GM19193 (cell line): ENCODE data around the gene PCBP4.

Experiments
- POLR2A ChIP-seq: IDR thresholded peaks from 4 replicates; pipeline ENCODE4 v1.6.1; 2011; ENCODE audit not compliant: insufficient read depth, insufficient read length; ENCODE audit errors: extremely low read depth

The PCBP4 gene

DNA sequence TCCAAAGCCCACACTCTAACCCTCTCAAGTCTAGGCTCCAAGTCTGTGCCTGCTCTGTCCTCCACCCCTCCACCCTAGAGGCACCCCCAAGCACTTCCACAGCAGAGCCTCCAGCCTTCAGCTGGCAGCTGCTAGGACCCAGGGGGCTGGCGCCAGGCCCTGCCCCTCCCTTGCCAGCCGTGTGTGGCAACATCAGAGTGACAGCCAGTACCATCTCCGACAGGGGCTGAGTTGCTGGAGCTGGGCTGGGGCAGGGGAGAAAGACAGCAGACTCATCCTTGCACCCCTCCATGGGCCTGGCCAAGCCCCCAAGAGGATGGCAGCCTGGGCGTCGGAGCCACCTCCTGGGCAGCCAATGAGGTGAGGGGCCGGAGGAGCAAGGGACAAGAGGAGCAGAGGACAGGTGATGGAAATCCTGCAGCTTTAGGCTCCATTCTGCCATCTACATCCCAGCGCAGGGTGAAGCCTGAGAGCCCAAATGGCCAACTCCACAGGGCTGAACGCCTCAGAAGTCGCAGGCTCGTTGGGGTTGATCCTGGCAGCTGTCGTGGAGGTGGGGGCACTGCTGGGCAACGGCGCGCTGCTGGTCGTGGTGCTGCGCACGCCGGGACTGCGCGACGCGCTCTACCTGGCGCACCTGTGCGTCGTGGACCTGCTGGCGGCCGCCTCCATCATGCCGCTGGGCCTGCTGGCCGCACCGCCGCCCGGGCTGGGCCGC lies 11.9 kb downstream of the PCBP4 start, which contains the start of gene GPR62:
Gene GPR62, plus strand, starts transcription at position 207 of the 718 bp plus-strand sequence. Its CDS starts 272 bp downstream, at position 479.
- TF ChIP-seq POLR2A: no peak

DNA sequence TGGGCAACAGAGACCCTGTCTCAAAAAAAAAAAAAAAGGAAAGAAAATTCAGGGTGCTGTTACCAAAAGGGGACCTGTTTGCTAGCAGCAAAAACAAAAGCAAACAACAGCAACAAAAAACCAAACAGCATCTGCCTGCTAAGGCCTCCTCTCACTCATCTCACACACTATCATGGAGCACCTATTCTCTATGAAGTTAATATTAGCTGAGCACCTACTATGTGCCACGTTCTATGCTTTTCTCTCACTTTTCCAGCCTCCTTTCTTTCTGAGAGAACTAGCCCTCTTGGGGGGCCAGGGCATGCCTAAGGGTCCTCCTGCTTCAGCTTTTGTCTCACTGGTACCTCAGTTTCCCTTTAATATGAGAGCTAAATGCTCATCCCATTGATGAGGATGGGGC lies 12.5 kb downstream of the PCBP4 start:
- TF ChIP-seq POLR2A: no peak

DNA sequence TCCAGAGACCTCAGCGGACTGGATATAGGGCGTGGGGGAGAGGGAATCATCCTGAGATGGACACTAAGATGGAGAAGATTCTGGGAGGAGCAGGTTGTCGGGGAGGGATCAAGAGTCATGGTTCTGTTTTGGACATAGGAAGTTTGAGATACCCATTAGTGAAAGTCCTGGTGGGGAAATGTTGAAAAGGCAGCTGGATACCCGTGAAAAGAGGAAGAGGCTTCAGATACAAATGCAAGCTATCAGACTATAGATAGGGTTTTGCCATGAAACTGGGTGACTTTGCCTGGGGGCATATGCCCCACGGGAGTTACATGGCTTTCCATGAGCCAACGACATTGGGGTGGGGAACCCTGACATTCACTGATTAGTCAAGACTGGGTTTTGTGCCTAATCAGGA lies 13.1 kb downstream of the PCBP4 start:
- TF ChIP-seq POLR2A: no peak

DNA sequence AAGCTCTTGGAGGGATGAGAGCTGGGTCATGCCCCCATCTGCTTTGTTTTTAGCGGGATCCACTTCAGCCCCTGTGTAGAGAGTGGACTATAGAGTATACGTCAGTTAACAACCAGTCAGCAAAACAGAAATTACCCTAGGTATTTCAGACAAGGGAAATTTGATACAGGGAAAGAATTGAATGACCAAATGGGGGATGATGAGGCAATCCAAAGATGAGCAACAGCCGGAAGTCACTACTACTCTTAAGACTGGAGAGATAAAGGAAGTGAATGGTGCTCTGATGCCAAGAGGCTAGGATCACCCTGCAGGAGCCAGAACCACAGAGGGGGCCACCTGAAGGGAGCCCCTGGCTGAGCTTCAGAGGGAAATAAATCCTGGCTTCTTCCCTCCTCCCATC lies 13.8 kb downstream of the PCBP4 start:
- TF ChIP-seq POLR2A: no peak

DNA sequence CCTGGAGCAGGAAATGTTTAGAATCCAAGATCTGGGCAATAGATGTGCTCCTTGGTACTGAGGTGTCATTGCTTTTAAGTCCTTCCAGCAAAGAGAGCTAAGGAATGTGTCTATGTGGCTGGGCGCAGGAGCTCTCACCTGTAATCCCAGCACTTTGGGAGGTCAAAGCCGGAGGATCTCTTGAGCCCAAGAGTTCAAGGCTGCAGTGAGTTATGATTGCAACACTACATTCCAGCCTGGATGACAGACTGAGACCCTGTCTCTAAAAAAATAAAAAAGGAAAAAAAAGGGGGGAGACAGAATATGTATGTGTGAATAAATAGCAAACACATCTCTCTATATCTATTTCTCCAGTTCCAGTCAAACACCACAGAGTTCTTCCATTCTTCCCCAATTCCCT lies 16.4 kb downstream of the PCBP4 start:
- TF ChIP-seq POLR2A: no peak

DNA sequence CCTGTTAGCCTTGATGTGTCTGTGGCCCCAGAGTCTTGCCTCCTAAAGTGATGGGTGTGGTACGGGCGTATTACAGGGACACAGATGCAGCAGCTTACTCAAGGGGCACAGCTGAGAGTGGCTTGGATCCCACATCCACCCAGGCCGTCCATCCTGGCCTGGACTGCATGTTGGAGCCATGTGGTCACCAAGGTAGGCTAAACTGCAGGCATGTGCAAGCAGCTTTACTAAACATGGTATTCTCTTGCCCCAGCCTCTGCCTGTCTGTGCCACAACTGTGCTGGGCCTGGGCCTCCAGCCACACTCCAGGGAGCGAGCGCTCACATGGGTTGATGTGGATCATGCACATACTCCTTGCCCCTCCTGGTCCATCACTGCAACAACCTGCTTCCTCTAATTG lies 18.1 kb downstream of the PCBP4 start:
- TF ChIP-seq POLR2A: no peak

DNA sequence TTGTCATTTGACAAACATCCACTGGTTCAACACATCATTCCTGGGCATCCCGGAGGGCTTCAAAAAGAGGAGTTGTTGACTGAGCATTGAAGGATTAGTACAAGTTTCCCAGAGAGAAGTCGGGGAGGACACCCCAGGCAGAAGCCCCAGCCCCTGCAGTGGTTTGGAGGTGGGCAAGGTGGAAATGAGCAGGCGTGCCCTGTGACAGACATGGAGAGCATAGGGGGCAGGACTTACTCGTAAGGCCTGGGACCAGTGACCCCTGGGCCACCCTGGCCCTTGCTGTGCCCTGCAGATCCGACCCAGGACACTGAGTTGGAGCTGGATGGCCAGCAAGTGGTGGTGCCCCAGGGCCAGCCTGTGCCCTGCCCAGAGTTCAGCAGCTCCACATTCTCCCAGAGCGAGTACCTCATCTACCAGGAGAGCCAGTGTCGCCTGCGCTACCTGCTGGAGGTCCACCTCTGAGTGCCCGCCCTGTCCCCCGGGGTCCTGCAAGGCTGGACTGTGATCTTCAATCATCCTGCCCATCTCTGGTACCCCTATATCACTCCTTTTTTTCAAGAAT lies 19.2 kb downstream of the PCBP4 start:
- no peak for TF ChIP-seq POLR2A

DNA sequence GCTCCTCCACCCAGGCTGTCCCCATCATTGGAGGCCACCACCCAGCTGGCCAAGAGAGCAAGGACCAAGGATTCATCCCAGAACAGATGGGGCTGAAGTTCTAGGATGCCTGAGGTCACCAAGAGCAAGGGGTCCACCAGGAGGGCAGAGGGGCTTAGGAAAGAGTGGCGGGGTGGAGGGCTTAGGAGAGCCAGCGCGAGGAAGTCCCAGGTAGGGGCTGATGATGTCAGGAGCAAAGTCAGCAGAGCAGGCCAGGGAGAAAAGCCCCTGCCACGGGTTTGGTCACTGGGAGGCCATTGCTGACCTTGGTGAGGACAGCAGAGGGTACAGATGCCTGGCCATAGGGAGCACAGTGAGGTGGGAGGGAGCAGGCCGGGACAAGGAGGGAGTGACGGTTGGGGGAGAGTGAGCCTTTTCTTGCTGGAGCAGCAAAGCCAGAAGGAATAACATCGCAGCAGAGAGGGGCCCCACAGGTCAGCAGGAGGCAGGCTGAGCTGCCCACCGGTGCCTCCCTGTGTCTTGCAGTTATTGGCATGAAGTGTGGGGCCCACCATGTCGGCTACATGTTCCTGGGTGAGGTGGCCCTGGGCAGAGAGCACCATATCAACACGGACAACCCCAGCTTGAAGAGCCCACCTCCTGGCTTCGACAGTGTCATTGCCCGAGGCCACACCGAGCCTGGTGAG lies 19.9 kb downstream of the PCBP4 start:
- TF ChIP-seq POLR2A: no peak

DNA sequence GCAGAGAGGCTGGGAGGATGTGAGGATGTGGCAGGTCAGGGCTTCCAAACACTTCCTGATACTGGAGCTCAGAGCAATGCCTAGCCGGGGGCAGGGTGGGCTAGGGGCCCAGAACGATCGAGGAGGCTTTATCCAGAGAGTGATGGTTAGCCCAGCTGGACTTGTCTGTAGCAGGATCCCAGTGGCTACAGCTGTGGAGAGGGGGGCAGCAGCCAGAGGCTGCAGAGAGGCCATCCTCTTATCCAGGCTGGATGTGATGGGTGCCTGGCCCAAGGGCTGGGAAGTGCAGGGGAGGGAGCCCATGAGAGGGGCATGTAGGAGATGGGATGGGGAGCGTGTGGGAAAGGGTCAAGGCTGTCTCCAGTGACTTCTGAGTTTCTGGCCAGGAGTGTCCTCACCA lies 20.5 kb downstream of the PCBP4 start:
- no peak for TF ChIP-seq POLR2A

DNA sequence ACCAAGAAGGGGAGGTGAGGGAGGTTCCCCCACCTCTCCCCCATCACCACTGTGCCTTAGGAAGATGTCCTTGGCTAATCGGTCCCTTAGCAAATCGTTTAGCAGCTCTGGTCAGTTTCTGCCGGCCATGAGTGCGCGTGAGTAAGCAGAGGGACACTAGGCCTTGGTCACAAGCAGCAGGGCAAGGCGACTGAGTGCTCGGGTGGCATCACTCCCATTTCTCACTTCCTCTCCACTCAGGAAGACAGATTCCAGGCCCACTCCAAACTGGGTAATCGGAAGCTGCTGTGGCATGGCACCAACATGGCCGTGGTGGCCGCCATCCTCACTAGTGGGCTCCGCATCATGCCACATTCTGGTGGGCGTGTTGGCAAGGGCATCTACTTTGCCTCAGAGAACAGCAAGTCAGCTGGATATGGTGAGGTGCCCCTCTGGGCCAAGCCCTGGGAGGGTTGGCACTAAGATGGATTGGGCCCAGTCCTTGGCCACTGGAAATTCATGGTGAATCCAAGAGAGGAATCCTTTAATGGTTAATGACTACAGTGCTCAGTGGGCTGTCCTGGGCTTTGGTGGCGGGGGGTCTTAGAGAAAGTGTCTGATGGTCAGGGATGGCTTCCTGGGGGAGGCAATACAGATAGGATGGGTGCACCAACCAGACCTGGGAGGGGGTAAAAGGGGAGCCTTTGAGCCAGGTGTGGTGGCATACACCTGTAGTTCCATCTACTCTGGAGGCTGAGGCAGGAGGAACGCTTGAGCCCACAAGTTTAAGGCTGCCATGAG lies 21.1 kb downstream of the PCBP4 start:
- TF ChIP-seq POLR2A: no peak

DNA sequence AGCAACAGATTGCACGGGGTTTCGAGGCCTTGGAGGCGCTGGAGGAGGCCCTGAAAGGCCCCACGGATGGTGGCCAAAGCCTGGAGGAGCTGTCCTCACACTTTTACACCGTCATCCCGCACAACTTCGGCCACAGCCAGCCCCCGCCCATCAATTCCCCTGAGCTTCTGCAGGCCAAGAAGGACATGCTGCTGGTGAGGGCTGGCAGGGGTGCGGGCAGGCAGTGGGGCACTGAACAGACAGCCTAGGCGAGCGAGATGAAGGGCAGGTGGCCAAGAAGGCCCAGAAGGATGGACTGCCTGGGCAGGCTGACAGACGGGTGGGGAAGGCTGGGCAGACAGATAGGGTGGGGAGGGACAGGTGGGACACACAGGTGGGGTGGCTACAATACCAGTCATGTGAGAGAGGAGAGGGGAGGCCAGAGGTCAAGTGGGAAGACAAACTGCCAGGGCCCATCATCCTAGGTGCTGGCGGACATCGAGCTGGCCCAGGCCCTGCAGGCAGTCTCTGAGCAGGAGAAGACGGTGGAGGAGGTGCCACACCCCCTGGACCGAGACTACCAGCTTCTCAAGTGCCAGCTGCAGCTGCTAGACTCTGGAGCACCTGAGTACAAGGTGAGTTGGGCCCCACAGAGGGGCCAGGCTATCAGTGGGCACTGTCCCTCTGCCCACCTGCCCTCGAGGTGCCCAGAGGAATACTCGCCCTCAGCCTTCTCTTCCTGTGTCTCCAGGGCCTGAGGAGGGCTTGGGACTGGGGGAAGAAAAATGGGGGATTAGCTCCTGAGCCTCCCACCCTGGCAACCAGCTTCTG lies 22.0 kb downstream of the PCBP4 start:
- TF ChIP-seq POLR2A: no peak

DNA sequence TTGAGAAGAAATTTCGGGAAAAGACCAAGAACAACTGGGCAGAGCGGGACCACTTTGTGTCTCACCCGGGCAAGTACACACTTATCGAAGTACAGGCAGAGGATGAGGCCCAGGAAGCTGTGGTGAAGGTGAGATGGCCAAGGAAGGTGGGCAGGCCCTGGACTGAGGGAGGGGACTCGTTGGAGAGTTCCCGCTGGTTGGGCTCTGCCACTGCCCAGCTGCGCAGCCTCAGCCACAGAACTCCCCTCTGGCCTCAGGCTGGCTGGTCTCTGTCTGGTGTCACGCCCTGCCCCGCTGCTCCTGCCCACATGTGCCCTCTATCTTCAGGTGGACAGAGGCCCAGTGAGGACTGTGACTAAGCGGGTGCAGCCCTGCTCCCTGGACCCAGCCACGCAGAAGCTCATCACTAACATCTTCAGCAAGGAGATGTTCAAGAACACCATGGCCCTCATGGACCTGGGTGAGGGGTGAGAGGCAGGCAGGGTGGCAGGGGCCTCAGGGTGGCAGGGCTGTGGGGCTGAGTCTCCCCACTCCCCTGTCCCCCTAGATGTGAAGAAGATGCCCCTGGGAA lies 22.7 kb downstream of the PCBP4 start:
- TF ChIP-seq POLR2A: no peak

DNA sequence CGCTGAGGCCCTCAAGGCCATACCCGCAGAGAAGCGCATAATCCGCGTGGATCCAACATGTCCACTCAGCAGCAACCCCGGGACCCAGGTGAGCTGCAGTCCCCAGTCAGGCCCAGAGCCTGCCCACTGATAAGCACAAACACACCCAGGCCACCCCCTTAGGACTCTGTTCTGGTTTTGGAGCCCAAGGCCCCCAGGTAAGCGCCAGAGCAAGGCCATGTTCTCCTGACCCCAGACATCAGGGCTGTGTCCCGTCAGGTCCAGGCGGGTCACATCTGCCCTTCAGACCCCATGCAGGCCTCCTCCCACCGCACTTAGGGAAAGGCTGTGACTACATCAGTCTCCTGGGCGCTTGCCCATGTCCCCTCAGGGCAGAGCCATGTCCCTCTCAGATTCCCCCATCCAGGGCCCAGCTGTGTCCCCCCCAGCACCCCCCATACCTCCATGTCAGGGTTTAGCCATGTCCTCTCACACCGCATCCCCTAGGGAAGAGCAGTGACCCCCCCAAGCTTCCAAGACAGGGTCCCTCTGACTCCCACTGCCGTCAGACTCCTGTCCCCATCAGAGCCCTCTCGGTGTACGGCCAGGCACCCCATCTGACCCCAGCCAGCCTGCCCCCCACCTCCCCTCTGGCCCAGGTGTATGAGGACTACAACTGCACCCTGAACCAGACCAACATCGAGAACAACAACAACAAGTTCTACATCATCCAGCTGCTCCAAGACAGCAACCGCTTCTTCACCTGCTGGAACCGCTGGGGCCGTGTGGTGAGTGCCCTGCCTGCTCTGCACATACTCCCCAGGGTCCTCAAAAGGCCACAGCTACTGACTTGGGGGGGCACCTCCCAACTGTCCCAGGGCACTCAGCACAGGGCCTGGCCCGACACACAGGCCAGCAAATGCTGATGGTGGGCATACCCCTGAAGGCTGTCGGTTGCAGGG lies 23.5 kb downstream of the PCBP4 start:
- no peak for TF ChIP-seq POLR2A

DNA sequence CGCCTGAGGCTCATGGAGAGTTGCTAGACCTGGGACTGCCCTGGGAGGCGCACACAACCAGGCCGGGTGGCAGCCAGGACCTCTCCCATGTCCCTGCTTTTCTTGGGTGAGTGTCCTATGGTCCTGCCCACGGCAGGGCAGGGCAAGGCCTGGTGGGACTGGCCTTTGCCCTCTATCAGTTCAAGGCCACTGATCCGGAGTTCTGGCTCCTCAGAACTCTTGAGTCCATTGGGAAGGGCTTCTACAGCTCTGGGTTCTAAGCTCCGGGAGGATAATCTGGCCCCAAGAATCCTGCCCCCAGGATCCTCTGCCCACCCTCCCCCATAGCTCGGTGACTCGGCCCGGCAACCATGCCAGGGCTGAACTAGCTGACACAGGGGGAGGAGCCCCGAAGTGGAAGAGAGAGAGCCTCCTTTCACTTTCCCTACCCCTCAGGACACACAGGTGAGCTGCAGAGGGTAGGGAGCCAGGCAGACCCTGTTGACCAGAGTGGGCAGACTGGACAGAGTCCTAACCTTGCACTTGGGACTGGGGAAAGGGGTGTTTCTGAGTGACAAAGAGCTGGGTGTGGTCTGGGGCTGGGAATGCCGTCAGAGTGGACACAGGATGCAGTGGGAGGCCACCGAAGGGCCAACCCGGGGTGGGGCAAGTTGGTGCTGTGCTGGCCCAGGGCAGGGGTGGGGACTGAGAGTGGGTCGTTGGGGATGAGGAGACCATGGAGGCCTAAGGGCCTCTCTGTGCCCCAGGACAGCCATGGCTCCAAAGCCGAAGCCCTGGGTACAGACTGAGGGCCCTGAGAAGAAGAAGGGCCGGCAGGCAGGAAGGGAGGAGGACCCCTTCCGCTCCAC lies 24.4 kb downstream of the PCBP4 start:
- TF ChIP-seq POLR2A: no peak
